Endodermal cell (in vitro differentiated cells): ENCODE results near the gene RBM44. TPM values are rescaled to one million over a fixed set of nuclear protein-coding genes. Genes with fewer than 3 reads are reported as not detected.

Experiments
- DNase-seq: peaks from one replicate; pipeline ENCODE4 v3.0.0-alpha.2; 2017
- H3K27ac ChIP-seq: 2 replicates; pipeline ENCODE4 v1.5.1; 2013; ENCODE audit warnings: mild to moderate bottlenecking, low read depth, low read length, moderate library complexity
- H3K27me3 ChIP-seq: 2 replicates; pipeline ENCODE4 v1.6.1; 2013; ENCODE audit warnings: mild to moderate bottlenecking, low read length, moderate library complexity; ENCODE audit not compliant: insufficient read depth, control insufficient read depth, poor library complexity, severe bottlenecking
- H3K36me3 ChIP-seq: 2 replicates; pipeline ENCODE4 v1.7.0; 2013; ENCODE audit warnings: mild to moderate bottlenecking, low read length, moderate library complexity; ENCODE audit not compliant: control insufficient read depth, insufficient read depth
- H3K4me1 ChIP-seq: one replicate; pipeline ENCODE4 v1.7.0; 2013; ENCODE audit warnings: low read length; ENCODE audit not compliant: control insufficient read depth, insufficient read depth
- H3K4me3 ChIP-seq: 2 replicates; pipeline ENCODE4 v1.5.1; 2013; ENCODE audit warnings: mild to moderate bottlenecking, low read length, moderate library complexity
- H3K9ac ChIP-seq: 2 replicates; pipeline ENCODE4 v1.6.1; 2013; ENCODE audit warnings: mild to moderate bottlenecking, low read length, moderate library complexity; ENCODE audit not compliant: poor library complexity, severe bottlenecking; ENCODE audit errors: extremely low read depth
- H3K9me3 ChIP-seq: 2 replicates; pipeline ENCODE4 v1.6.1; 2013; ENCODE audit warnings: mild to moderate bottlenecking, low read length, moderate library complexity; ENCODE audit not compliant: control insufficient read depth
- H3K27ac Mint-ChIP-seq: 2 replicates; pipeline ENCODE4 v1.8.0; 2020; ENCODE audit warnings: mixed read lengths
- H3K27me3 Mint-ChIP-seq: 2 replicates; pipeline ENCODE4 v1.8.0; 2021; ENCODE audit warnings: mild to moderate bottlenecking, mixed read lengths; ENCODE audit not compliant: insufficient read depth
- H3K36me3 Mint-ChIP-seq: 2 replicates; pipeline ENCODE4 v1.8.0; 2020; ENCODE audit warnings: low read depth, mixed read lengths
- H3K4me1 Mint-ChIP-seq: 2 replicates; pipeline ENCODE4 v1.8.0; 2020; ENCODE audit warnings: mixed read lengths
- H3K4me3 Mint-ChIP-seq: 2 replicates; pipeline ENCODE4 v1.8.0; 2020; ENCODE audit warnings: mild to moderate bottlenecking, moderate library complexity, mixed read lengths
- H3K9me3 Mint-ChIP-seq: 2 replicates; pipeline ENCODE4 v1.8.0; 2020; ENCODE audit warnings: mild to moderate bottlenecking, mixed read lengths
- whole genome bisulfite sequencing, 2 experiments: methylation state at CpG; one replicate each; pipeline versions ENCODE4 v1.1.5 to v1.1.7; 2013; ENCODE audit warnings: missing lambda C conversion rate in 2 of 2, mixed read lengths in 1 of 2; ENCODE audit not compliant: insufficient coverage in 1 of 2, insufficient read length in 1 of 2; 5-methylcytosine and 5-hydroxymethylcytosine counted together
- total RNA-seq, 2 donors: library from RNA; stranded (reverse); fragmentation: NEBNext Ultra II Directional in 1 of 2; extraction: Animal tissue kit (Norgen Biotek cat#: 25700) in 1 of 2; gene quantifications; 2 replicates in 1 of 2; 3 replicates in 1 of 2; pipeline ENCODE4 v1.2.1, GENCODE V29; 2021
- TF ChIP-seq, protein P1 (sequence below): fragments of 200-600 bp; sonication (generic); conservative IDR thresholded peaks from 2 replicates; pipeline ENCODE4 v1.5.0; 2021; ENCODE audit warnings: antibody characterized with exemption, mild to moderate bottlenecking

RBM44 gene
- total RNA-seq, 2 donors from 2014 or later = 0.42 to 1.2 TPM

DNA sequence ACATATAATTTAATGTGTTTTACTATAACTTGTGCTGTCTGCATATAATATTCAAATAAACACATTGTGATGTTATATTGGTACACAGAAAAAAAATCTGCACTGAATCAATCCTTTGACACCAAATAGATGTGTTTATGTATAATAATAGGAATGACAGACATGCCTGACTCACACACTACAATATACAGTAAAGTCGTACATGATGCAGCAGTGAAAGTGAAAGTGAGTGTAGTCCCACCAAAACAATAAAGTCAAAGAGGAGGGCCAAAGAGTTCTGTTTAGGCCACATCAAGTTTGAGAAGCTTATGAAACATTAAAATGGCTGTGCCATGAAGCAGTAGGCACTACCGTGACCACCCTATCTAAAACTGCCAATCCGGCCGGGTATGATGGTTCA lies 8.2 kb upstream of the RBM44 start:
- no peak overlapping the region for H3K4me3 ChIP-seq
- no peak overlapping the region for H3K4me3 Mint-ChIP-seq

DNA sequence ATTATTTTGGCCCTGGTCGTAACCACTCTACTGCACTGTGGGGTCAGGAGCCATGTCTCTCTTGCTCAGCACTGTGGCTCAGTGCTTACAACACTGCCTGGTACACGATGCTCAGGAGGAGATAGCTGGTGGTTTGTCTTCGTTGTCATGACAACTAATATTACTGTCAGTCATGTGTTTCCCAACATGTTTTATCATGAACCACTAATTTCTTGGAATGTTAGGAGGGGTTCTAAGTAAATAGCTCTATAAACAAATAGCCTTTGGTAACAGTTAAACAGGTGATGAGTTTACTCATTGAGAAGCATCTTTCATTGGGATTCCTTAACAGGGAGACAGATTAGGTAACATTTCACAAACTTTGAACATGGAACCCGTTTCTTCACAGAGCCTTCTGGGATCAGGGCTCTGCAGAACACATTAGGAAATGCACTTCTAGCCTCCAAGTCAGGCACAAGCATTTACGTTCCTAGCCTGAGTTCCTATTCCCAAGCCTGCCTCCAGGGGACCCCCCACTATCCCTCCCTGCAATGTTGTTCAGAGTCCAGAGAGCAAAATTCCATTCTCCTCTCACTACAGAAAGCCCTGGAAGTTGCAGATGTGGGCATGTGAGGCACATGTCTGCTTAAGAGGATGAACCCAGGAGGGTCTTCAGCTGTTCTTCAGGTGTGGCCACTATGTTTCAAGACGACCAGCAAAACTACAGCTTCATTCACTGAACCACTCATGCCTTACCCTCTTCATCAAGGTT lies 6.4 kb upstream of the RBM44 start:
- Histone ChIP-seq H3K27me3 (no peaks in the 10 kb centered on the region), H3K9me3 (peaks cover 11% of the 10 kb centered on the region), H3K27ac (no peak overlapping the region), H3K9ac (no peak overlapping the region), H3K4me3 (no peak overlapping the region), H3K4me1 (no peaks in the 10 kb centered on the region), H3K36me3 (peaks cover 10% of the 10 kb centered on the region)
- no peaks in the 10 kb centered on the region for H3K4me1 Mint-ChIP-seq
- peaks cover 14% of the 10 kb centered on the region for H3K9me3 Mint-ChIP-seq
- H3K36me3 Mint-ChIP-seq = peaks cover 13% of the 10 kb centered on the region
- no peaks in the 10 kb centered on the region for H3K27me3 Mint-ChIP-seq
- DNase-seq = peak; percentile 80
- no peak overlapping the region for H3K4me3 Mint-ChIP-seq
- WGBS, 2 experiments = 79 to 88% methylated on average over 5 to 6 of the region's 6 CpGs
- no peak overlapping the region for H3K27ac Mint-ChIP-seq
- TF ChIP-seq, protein P1, sequence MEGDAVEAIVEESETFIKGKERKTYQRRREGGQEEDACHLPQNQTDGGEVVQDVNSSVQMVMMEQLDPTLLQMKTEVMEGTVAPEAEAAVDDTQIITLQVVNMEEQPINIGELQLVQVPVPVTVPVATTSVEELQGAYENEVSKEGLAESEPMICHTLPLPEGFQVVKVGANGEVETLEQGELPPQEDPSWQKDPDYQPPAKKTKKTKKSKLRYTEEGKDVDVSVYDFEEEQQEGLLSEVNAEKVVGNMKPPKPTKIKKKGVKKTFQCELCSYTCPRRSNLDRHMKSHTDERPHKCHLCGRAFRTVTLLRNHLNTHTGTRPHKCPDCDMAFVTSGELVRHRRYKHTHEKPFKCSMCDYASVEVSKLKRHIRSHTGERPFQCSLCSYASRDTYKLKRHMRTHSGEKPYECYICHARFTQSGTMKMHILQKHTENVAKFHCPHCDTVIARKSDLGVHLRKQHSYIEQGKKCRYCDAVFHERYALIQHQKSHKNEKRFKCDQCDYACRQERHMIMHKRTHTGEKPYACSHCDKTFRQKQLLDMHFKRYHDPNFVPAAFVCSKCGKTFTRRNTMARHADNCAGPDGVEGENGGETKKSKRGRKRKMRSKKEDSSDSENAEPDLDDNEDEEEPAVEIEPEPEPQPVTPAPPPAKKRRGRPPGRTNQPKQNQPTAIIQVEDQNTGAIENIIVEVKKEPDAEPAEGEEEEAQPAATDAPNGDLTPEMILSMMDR = peak; percentile 75

More for the DNA sequence above, 8.2 kb upstream of the RBM44 start:
- Mint-ChIP-seq H3K36me3 (peaks cover 27% of the 10 kb centered on the region), H3K27ac (no peak overlapping the region), H3K27me3 (peaks cover 2% of the 10 kb centered on the region), H3K4me1 (no peaks in the 10 kb centered on the region), H3K9me3 (peaks cover 29% of the 10 kb centered on the region)
- H3K36me3 ChIP-seq = peaks cover 16% of the 10 kb centered on the region
- no peak for DNase-seq
- 85 to 95% methylated on average over 3 to 4 of the region's 4 CpGs for WGBS, 2 experiments
- no peak overlapping the region for H3K27ac ChIP-seq
- no peaks in the 10 kb centered on the region for H3K4me1 ChIP-seq
- no peak overlapping the region for H3K9ac ChIP-seq
- no peaks in the 10 kb centered on the region for H3K27me3 ChIP-seq
- peaks cover 25% of the 10 kb centered on the region for H3K9me3 ChIP-seq
- TF ChIP-seq, protein P1 = no peak

DNA sequence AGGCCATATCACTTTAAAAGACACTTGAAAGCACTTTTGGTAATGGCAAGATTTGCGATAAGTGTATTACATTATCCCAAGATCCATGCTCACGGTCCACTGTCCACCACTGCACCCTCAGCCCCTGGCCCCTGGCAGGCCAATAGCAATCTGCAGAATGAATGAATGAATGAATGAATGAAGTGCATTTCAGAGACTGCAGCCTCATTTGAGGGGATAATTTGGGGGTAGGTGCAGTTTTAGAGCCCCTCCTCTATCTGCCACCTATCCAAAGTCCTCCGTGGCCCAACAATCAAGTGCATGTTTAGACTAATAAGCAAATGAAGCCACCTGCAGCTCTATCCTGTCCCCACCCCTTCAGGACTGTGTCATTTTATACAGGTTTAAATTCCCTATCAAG lies 1.3 kb upstream of the RBM44 start:
- no peaks in the 10 kb centered on the region for H3K4me1 ChIP-seq
- Mint-ChIP-seq H3K4me1 (no peaks in the 10 kb centered on the region), H3K36me3 (no peaks in the 10 kb centered on the region), H3K4me3 (no peak overlapping the region), H3K27ac (no peak overlapping the region), H3K9me3 (peaks cover 16% of the 10 kb centered on the region), H3K27me3 (peaks cover 7% of the 10 kb centered on the region)
- WGBS, 2 experiments = 95 to 100% methylated on average over 1 to 3 of the region's 3 CpGs
- DNase-seq = no peak
- no peaks in the 10 kb centered on the region for H3K36me3 ChIP-seq
- no peak overlapping the region for H3K4me3 ChIP-seq
- peaks cover 9% of the 10 kb centered on the region for H3K9me3 ChIP-seq
- no peak overlapping the region for H3K9ac ChIP-seq
- TF ChIP-seq, protein P1 = no peak
- H3K27me3 ChIP-seq = no peaks in the 10 kb centered on the region
- no peak overlapping the region for H3K27ac ChIP-seq
